GM12875 (cell line): ENCODE results near the gene AGBL3.

Experiments used
- H3K4me3 ChIP-seq: one replicate; pipeline ENCODE4 v1.5.1; 2011; ENCODE audit warnings: low read depth, low read length, control low read depth
- TF ChIP-seq, protein P1 (sequence below): IDR thresholded peaks from 2 replicates; pipeline ENCODE4 v1.5.1; 2011; ENCODE audit warnings: low read depth, mild to moderate bottlenecking, control low read depth, inconsistent platforms, low read length, moderate library complexity, borderline replicate concordance; ENCODE audit not compliant: insufficient read depth

The AGBL3 gene

DNA sequence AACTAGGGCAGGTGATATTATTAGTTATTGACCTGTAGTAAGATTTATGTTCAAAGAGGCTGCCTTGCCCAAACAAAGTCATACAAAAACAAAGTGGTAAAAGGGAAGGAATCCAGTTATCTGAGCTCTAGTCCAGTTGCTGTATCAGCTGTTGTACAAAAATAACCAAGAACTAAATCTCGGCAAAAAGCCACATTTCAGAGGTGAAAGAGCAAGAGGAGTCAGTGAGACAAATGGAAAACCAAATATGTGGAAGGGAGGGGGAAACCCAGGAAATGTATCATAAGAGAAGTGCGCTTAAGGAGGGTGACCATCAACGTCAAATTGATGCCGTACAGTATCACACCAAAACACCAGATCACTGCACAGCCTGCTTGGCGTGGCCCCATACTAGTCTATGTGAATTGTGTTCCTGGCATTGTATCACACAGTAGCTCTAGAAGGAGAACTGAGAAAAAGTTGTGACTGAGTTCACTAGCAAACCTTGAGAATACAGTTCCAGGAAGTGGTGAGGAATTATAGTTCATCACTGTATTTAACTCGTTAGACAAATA is 6.4 kb downstream of the AGBL3 start:
- TF ChIP-seq, protein P1, sequence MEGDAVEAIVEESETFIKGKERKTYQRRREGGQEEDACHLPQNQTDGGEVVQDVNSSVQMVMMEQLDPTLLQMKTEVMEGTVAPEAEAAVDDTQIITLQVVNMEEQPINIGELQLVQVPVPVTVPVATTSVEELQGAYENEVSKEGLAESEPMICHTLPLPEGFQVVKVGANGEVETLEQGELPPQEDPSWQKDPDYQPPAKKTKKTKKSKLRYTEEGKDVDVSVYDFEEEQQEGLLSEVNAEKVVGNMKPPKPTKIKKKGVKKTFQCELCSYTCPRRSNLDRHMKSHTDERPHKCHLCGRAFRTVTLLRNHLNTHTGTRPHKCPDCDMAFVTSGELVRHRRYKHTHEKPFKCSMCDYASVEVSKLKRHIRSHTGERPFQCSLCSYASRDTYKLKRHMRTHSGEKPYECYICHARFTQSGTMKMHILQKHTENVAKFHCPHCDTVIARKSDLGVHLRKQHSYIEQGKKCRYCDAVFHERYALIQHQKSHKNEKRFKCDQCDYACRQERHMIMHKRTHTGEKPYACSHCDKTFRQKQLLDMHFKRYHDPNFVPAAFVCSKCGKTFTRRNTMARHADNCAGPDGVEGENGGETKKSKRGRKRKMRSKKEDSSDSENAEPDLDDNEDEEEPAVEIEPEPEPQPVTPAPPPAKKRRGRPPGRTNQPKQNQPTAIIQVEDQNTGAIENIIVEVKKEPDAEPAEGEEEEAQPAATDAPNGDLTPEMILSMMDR = no peak
- H3K4me3 ChIP-seq = no peak overlapping the region

GRCh38 chr7:134993877-134994456 is 7.7 kb downstream of the AGBL3 start:
- no peak overlapping the region for H3K4me3 ChIP-seq
- TF ChIP-seq, protein P1 = no peak

DNA sequence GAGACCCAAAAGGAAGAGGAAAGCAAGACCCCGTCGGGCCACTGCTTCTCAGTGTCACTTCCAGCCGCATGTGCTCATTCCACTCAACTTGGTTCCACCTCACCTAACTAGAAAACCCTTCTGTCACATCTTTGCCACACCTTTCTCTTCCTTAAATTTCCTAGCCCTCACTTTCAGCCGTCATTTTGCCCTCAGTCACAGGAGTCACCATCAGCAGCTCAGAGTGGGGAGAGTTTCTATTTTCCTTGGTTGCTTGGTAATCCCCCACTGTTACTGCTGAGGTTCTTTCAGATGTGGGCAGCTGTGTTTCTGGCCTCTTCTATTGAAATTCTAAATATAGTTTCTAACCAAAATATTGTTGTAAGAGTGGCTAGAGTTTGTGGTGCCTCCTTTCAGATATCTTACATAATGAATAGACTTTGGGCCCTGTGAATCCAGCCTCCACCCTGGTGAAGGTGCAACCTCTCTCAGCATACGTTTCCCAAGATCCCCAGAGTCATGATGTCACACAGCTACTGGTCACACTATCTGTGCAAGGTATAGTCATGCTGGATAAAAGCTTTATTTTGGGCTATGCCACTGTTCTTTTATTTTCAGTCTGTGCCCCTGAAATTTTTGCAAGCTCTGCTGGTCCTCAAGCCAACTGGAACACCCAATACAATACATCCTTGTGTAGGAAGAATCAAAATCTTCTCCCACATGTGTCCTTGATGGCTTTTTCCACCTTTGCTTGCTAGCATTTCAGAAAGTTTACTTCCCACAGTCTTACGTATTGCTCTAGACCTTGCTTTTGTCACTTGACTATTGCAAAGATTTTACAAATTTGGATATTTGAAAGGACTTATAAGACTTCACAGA is 9.2 kb downstream of the AGBL3 start:
- H3K4me3 ChIP-seq = no peak overlapping the region
- TF ChIP-seq, protein P1 = no peak

- H3K4me3 ChIP-seq = no peak overlapping the region
- TF ChIP-seq, protein P1 = no peak
Measured at GRCh38 chr7:134996097-134996550, 9.8 kb downstream of the AGBL3 start.

DNA sequence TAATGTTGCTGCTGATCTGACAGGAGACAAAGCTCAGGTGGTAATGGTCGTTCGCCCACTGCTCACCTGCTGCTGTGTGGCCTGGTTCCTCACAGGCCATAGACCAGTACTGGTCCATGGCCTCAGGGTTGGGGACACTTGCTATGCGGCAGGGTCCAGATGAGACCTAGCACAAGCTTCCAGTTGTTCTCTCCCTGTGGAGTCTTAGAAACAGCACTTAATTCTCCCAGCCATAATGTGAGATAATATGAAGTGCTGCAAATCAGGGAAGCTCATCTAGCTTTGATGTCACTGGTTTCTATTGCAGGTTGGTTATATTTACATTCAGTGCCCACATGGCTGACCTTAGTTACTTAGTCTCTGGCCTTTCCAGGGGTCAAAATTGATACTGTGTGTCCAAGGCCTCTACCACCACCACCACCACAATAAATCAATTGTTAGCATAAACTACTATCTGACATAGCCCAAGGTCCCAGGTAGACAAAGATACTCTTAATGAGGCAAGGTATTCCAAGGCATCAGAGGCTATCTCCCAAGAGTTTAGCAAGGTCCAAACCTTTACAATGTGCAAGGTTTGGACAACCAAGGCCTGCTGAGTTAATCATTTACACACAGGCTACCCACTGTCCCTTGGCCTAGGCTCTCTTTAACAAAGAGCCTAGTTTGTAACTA is 11.0 kb downstream of the AGBL3 start:
- no peak overlapping the region for H3K4me3 ChIP-seq
- TF ChIP-seq, protein P1 = no peak

GRCh38 chr7:134999136-134999535 is 12.8 kb downstream of the AGBL3 start:
- TF ChIP-seq, protein P1 = no peak

More at GRCh38 chr7:134999136-134999535, 12.8 kb downstream of the AGBL3 start:
- no peak overlapping the region for H3K4me3 ChIP-seq
